NCI-H1930 (cell line): Measurements from ENCODE around the gene SGCE.

Experiments
- DNase-seq, 2 experiments: peaks; one replicate each; lab custom pipeline; 2025; lab: John Stamatoyannopoulos, UW

Gene SGCE

GRCh38 chr7:94623820-94624219, 32.1 kb downstream of the SGCE start:
- DNase-seq: peak; percentile 24 to 63

- DNase-seq: no peak
Measured at GRCh38 chr7:94621120-94621519, 34.8 kb downstream of the SGCE start.

- DNase-seq: no peak
Measured at GRCh38 chr7:94620703-94621118, 35.2 kb downstream of the SGCE start.

GRCh38 chr7:94618126-94618525, 37.8 kb downstream of the SGCE start:
- DNase-seq: no peak

- DNase-seq: no peak
Measured at GRCh38 chr7:94616855-94617254, 39.1 kb downstream of the SGCE start.

- no peak for DNase-seq
Measured at GRCh38 chr7:94615666-94616065, 40.3 kb downstream of the SGCE start.

GRCh38 chr7:94612661-94613060, 43.3 kb downstream of the SGCE start:
- no peak for DNase-seq

- DNase-seq: no peak
Measured at GRCh38 chr7:94612253-94612652, 43.7 kb downstream of the SGCE start.

GRCh38 chr7:94609561-94609960, 46.4 kb downstream of the SGCE start:
- DNase-seq: no peak

GRCh38 chr7:94605031-94605430, 50.9 kb downstream of the SGCE start:
- DNase-seq: no peak

GRCh38 chr7:94602181-94602580, 53.8 kb downstream of the SGCE start:
- no peak for DNase-seq

- no peak for DNase-seq
Measured at GRCh38 chr7:94600267-94600666, 55.7 kb downstream of the SGCE start.

GRCh38 chr7:94595717-94596116, 60.2 kb downstream of the SGCE start:
- DNase-seq: no peak

- DNase-seq: no peak
Measured at GRCh38 chr7:94594882-94595281, 61.1 kb downstream of the SGCE start.

- DNase-seq: no peak
Measured at GRCh38 chr7:94591176-94591575, 64.8 kb downstream of the SGCE start.

GRCh38 chr7:94590526-94591162, 65.3 kb downstream of the SGCE start:
- DNase-seq: no peak

GRCh38 chr7:94588075-94588474, 67.9 kb downstream of the SGCE start:
- DNase-seq: no peak

GRCh38 chr7:94584113-94584512, 71.8 kb downstream of the SGCE start:
- DNase-seq: no peak

- no peak for DNase-seq
Measured at GRCh38 chr7:94580601-94581000, 75.3 kb downstream of the SGCE start.

GRCh38 chr7:94579470-94579869, 76.5 kb downstream of the SGCE start:
- no peak for DNase-seq

- no peak for DNase-seq
Measured at GRCh38 chr7:94578614-94579013, 77.3 kb downstream of the SGCE start.

GRCh38 chr7:94577357-94577756, 78.6 kb downstream of the SGCE start:
- DNase-seq: no peak

- no peak for DNase-seq
Measured at GRCh38 chr7:94576316-94576715, 79.6 kb downstream of the SGCE start.

GRCh38 chr7:94575646-94576045, 80.3 kb downstream of the SGCE start:
- DNase-seq: no peak

GRCh38 chr7:94571816-94572215, 84.1 kb downstream of the SGCE start:
- DNase-seq: no peak
